Caco-2 (cell line): Measurements from ENCODE around the gene PPFIA4. TPM values are rescaled to one million over a fixed set of nuclear protein-coding genes. Genes with fewer than 3 reads are reported as not detected.

Experiments
- BruUV-seq: library from RNA; stranded (reverse); fragments of 400-500 nt; replicated peaks from 2 replicates; lab custom pipeline; 2021; lab: Mats Ljungman, UMichigan
- CTCF ChIA-PET: fragments of 300-600 bp; sonication (Branson Sonifier 250); formaldehyde crosslinking; loops from one replicate; lab custom pipeline; 2022; ENCODE audit warnings: antibody characterized with exemption; lab: Charles Lee
- POLR2A ChIA-PET: fragments of 300-600 bp; sonication (Branson Sonifier 250); formaldehyde crosslinking; loops from one replicate; lab custom pipeline; 2022; ENCODE audit warnings: antibody characterized with exemption; lab: Charles Lee
- DNase-seq, 2 experiments: peaks; one replicate each; pipeline versions ENCODE4 v3.0.0 to v3.0.0-alpha.2; 2020 to 2022
- H3K27me3 ChIP-seq: replicated peaks from 2 replicates; pipeline ENCODE4 v1.6.0; 2011; ENCODE audit warnings: low read length; ENCODE audit not compliant: control insufficient read depth, insufficient read depth
- H3K36me3 ChIP-seq: 2 replicates; pipeline ENCODE4 v1.5.1; 2011; ENCODE audit warnings: low read length; ENCODE audit not compliant: control insufficient read depth, insufficient read depth
- H3K4me1 ChIP-seq: fragments of 250-450 bp; sonication (Bioruptor Pico); 2 replicates; pipeline ENCODE4 v1.5.1; 2020; ENCODE audit warnings: mild to moderate bottlenecking
- H3K4me3 ChIP-seq: 2 replicates; pipeline ENCODE4 v1.5.1; 2011; ENCODE audit warnings: low read depth, mild to moderate bottlenecking, control low read depth, low read length
- H3K9me3 ChIP-seq: fragments of 250-450 bp; sonication (Bioruptor Pico); 2 replicates; pipeline ENCODE4 v1.5.1; 2020; ENCODE audit warnings: mild to moderate bottlenecking, moderate library complexity
- H3K27ac Mint-ChIP-seq: one replicate; pipeline ENCODE4 v1.8.0; 2022; ENCODE audit warnings: mixed read lengths; ENCODE audit not compliant: unreplicated experiment
- H3K27me3 Mint-ChIP-seq: one replicate; pipeline ENCODE4 v1.8.0; 2022; ENCODE audit warnings: mixed read lengths; ENCODE audit not compliant: insufficient read depth, unreplicated experiment
- H3K36me3 Mint-ChIP-seq: one replicate; pipeline ENCODE4 v1.8.0; 2022; ENCODE audit warnings: mild to moderate bottlenecking, mixed read lengths; ENCODE audit not compliant: insufficient read depth, unreplicated experiment
- H3K4me1 Mint-ChIP-seq: one replicate; pipeline ENCODE4 v1.8.0; 2022; ENCODE audit warnings: low read depth, mixed read lengths; ENCODE audit not compliant: unreplicated experiment
- H3K4me3 Mint-ChIP-seq: one replicate; pipeline ENCODE4 v1.8.0; 2022; ENCODE audit warnings: mild to moderate bottlenecking, moderate library complexity, mixed read lengths; ENCODE audit not compliant: unreplicated experiment
- H3K9me3 Mint-ChIP-seq: one replicate; pipeline ENCODE4 v1.8.0; 2022; ENCODE audit warnings: mixed read lengths; ENCODE audit not compliant: unreplicated experiment
- intact Hi-C: fragments of 100-400 bp; cut with micrococcal nuclease; formaldehyde crosslinking; loops from one replicate; pipeline ENCODE4 v1.10.0; 2022; ENCODE audit not compliant: unreplicated experiment
- total RNA-seq: library from RNA; stranded (reverse); gene quantifications from 2 replicates; pipeline ENCODE4 v1.2.3, GENCODE V29; 2022
- TF ChIP-seq, protein P1 (sequence below), 2 experiments: fragments of 200-600 bp in 1 of 2; IDR thresholded peaks; 1 replicate in 1 of 2; 2 replicates in 1 of 2; pipeline versions ENCODE4 v1.5.1 to v1.8.0; 2011 to 2022; ENCODE audit warnings: antibody characterized with exemption in 1 of 2, control low read depth in 1 of 2, inconsistent platforms in 1 of 2, low read depth in 1 of 2, low read length in 1 of 2, mild to moderate bottlenecking in 1 of 2, moderate library complexity in 1 of 2; ENCODE audit not compliant: insufficient read depth in 1 of 2, severe bottlenecking in 1 of 2, unreplicated experiment in 1 of 2

Gene PPFIA4
- total RNA-seq, 1 experiment from 2014 or later = 9.4 TPM

DNA sequence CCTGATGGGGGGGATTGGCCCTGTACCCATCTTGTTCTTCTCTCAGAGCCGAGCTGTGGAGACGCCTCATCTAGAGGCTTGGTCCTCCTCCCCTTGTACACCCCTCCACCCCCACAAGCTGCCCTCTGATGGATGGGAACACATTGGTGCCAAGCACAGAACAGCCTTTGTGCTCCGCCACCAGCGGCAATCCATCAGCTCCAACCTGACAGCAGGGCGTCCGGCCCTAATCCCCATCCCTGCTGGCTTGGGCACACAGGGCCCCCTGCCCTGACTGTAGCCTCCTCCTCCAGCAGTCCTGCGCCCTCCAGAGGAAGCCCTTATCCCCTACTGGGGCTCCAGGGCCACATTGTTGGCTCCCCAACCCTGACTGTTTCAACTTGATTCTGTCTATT is 63.4 kb downstream of the PPFIA4 start:
- Histone ChIP-seq H3K9me3 (peaks cover under 1% of the 10 kb centered on the region; the same call in 1 of the 2 replicates), H3K27me3 (no peaks in the 10 kb centered on the region), H3K36me3 (no peaks in the 10 kb centered on the region), H3K4me3 (no peak overlapping the region), H3K4me1 (no peaks in the 10 kb centered on the region)
- BruUV-seq = no TSS peak
- H3K4me3 Mint-ChIP-seq = no peak overlapping the region
- H3K4me1 Mint-ChIP-seq = no peaks in the 10 kb centered on the region
- no peak for DNase-seq
- intact Hi-C loops = no loop called here
- TF ChIP-seq, protein P1, sequence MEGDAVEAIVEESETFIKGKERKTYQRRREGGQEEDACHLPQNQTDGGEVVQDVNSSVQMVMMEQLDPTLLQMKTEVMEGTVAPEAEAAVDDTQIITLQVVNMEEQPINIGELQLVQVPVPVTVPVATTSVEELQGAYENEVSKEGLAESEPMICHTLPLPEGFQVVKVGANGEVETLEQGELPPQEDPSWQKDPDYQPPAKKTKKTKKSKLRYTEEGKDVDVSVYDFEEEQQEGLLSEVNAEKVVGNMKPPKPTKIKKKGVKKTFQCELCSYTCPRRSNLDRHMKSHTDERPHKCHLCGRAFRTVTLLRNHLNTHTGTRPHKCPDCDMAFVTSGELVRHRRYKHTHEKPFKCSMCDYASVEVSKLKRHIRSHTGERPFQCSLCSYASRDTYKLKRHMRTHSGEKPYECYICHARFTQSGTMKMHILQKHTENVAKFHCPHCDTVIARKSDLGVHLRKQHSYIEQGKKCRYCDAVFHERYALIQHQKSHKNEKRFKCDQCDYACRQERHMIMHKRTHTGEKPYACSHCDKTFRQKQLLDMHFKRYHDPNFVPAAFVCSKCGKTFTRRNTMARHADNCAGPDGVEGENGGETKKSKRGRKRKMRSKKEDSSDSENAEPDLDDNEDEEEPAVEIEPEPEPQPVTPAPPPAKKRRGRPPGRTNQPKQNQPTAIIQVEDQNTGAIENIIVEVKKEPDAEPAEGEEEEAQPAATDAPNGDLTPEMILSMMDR (IDR thresholded peaks at IDR 0.05; ENCODE audit: insufficient read depth in 1 of 2, low read depth in 1 of 2, low read length in 1 of 2, severe bottlenecking in 1 of 2, unreplicated experiment in 1 of 2) = no peak
- ChIA-PET POLR2A (no interaction called here), CTCF (interaction anchor here (0.6 kb wide), 1 partner anchor 44 kb away, joined by 4 read pairs; no protein-coding TSS in a partner anchor)
- H3K36me3 Mint-ChIP-seq = no peaks in the 10 kb centered on the region
- H3K9me3 Mint-ChIP-seq = peaks cover 6% of the 10 kb centered on the region
- no peak overlapping the region for H3K27ac Mint-ChIP-seq
- H3K27me3 Mint-ChIP-seq = peaks cover 3% of the 10 kb centered on the region

DNA sequence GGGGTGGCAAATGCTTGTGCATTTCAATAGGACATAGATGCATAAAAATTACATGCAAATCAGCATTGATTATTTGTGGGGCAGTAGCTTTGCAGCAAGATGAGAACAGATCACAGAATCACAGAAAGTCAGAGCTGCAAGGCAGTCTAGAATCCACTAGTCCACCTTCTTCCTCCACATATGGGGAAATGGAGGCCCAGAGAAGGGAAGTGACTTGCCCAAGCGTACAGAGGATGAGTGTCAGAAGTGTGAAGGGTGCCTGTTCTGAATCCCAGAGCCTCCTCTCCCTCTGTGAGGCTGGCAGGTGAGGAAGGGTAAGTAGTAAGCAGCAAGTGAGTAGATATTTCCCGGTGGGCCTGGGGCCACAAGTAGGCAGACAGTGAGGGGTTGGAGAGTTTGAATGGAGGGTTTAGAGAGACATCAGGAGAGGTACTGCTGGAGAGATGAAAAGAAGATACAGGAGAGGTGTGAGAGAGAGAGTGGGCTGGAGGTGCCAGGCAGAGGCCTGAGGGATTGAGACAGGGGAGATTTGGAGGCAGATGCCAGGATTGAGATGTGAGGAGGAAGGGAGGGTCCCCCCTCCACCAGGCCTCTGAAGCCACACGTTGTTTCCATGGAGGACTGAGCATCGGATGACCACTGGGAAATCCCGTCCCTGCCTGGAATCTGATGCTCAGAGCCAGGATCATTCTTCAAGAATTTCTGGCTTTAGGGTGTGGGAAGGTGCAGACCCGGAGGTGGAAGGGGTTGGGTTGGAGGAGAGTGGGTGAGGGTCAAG is 64.3 kb downstream of the PPFIA4 start:
- no peak overlapping the region for H3K4me3 Mint-ChIP-seq
- Histone ChIP-seq H3K36me3 (no peaks in the 10 kb centered on the region), H3K4me1 (no peaks in the 10 kb centered on the region), H3K27me3 (no peaks in the 10 kb centered on the region), H3K9me3 (peaks cover 9% of the 10 kb centered on the region), H3K4me3 (no peak overlapping the region)
- H3K9me3 Mint-ChIP-seq = peaks cover 16% of the 10 kb centered on the region
- H3K27me3 Mint-ChIP-seq = peaks cover 3% of the 10 kb centered on the region
- no peak for DNase-seq
- no peak overlapping the region for H3K27ac Mint-ChIP-seq
- no TSS peak for BruUV-seq
- no peaks in the 10 kb centered on the region for H3K4me1 Mint-ChIP-seq
- POLR2A ChIA-PET = no interaction called here
- TF ChIP-seq, protein P1 (IDR thresholded peaks at IDR 0.05; ENCODE audit: insufficient read depth in 1 of 2, low read depth in 1 of 2, low read length in 1 of 2, severe bottlenecking in 1 of 2, unreplicated experiment in 1 of 2) = no peak
- H3K36me3 Mint-ChIP-seq = no peaks in the 10 kb centered on the region
- intact Hi-C loops = no loop called here
- CTCF ChIA-PET = no interaction called here

DNA sequence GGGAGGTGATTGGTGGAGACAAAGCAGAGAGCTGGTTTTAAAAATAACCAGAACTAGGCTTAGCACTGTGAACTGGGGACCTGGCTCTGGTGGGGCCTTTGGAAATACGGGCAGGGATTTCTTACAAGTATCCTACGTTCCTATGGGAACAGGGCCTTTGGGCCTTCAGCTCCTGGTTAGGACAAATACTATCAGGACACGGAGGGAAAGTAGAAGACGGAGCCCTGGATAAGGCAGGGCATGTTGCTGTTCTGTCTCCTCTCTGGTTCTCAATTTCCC is 64.8 kb downstream of the PPFIA4 start:
- Mint-ChIP-seq H3K36me3 (no peaks in the 10 kb centered on the region), H3K27ac (no peak overlapping the region), H3K4me1 (no peaks in the 10 kb centered on the region), H3K27me3 (peaks cover 3% of the 10 kb centered on the region), H3K4me3 (no peak overlapping the region), H3K9me3 (peaks cover 21% of the 10 kb centered on the region)
- BruUV-seq = no TSS peak
- DNase-seq = no peak
- CTCF ChIA-PET = no interaction called here
- H3K36me3 ChIP-seq = no peaks in the 10 kb centered on the region
- H3K9me3 ChIP-seq = peaks cover 9% of the 10 kb centered on the region
- H3K27me3 ChIP-seq = no peaks in the 10 kb centered on the region
- TF ChIP-seq, protein P1 (IDR thresholded peaks at IDR 0.05; ENCODE audit: insufficient read depth in 1 of 2, low read depth in 1 of 2, low read length in 1 of 2, severe bottlenecking in 1 of 2, unreplicated experiment in 1 of 2) = no peak
- H3K4me1 ChIP-seq = no peaks in the 10 kb centered on the region
- POLR2A ChIA-PET = no interaction called here
- intact Hi-C loops = no loop called here
- H3K4me3 ChIP-seq = no peak overlapping the region
